Fibroblast of lung (primary cell): ENCODE measurements around the gene RAN. TPM values are rescaled to one million over a fixed set of nuclear protein-coding genes. Genes with fewer than 3 reads are reported as not detected.

Experiments used
- DNase-seq, 2 donors: peaks; one replicate each; pipeline versions ENCODE4 v3.0.0 to v3.0.0-alpha.2; 2010; ENCODE audit warnings: low read depth in 2 of 2
- H2AFZ ChIP-seq: 2 replicates; pipeline ENCODE4 v1.5.1; 2012; ENCODE audit warnings: low read length, control low read depth, inconsistent platforms
- H3K27ac ChIP-seq: 2 replicates; pipeline ENCODE4 v1.5.1; 2011; ENCODE audit warnings: low read length, control low read depth; ENCODE audit not compliant: insufficient read depth
- H3K27me3 ChIP-seq: 2 replicates; pipeline ENCODE4 v1.5.1; 2011; ENCODE audit warnings: mild to moderate bottlenecking, low read length; ENCODE audit not compliant: control insufficient read depth, insufficient read depth
- H3K36me3 ChIP-seq: 2 replicates; pipeline ENCODE4 v1.5.1; 2011; ENCODE audit warnings: low read length; ENCODE audit not compliant: control insufficient read depth, insufficient read depth
- H3K4me1 ChIP-seq: 2 replicates; pipeline ENCODE4 v1.5.1; 2011; ENCODE audit warnings: low read length; ENCODE audit not compliant: control insufficient read depth, insufficient read depth; ENCODE audit errors: extremely low read depth
- H3K4me2 ChIP-seq: 2 replicates; pipeline ENCODE4 v1.5.1; 2011; ENCODE audit warnings: low read length, control low read depth; ENCODE audit not compliant: insufficient read depth; ENCODE audit errors: extremely low read depth
- H3K4me3 ChIP-seq, 4 experiments: fragments of 200-600 bp in 1 of 4; sonication (generic) in 1 of 4; replicated peaks in 1 of 4; 2 replicates each; pipeline ENCODE4 v1.5.1; 2011 to 2016; ENCODE audit warnings: low read length in 4 of 4, low read depth in 3 of 4, mild to moderate bottlenecking in 3 of 4, control low read depth in 2 of 4, inconsistent platforms in 1 of 4, mixed read lengths in 1 of 4; ENCODE audit not compliant: insufficient read depth in 1 of 4; ENCODE audit errors: control extremely low read depth in 1 of 4
- H3K79me2 ChIP-seq: 2 replicates; pipeline ENCODE4 v1.5.1; 2012; ENCODE audit warnings: mild to moderate bottlenecking, low read length, inconsistent platforms; ENCODE audit not compliant: control insufficient read depth, insufficient read depth
- H3K9ac ChIP-seq: 2 replicates; pipeline ENCODE4 v1.5.1; 2011; ENCODE audit warnings: mild to moderate bottlenecking, low read length, control low read depth; ENCODE audit not compliant: insufficient read depth
- H3K9me3 ChIP-seq: 2 replicates; pipeline ENCODE4 v1.5.1; 2012; ENCODE audit warnings: low read depth, low read length; ENCODE audit not compliant: control insufficient read depth, insufficient read depth
- H4K20me1 ChIP-seq: 2 replicates; pipeline ENCODE4 v1.5.1; 2011; ENCODE audit warnings: low read length; ENCODE audit not compliant: control insufficient read depth, insufficient read depth; ENCODE audit errors: extremely low read depth
- EZH2 ChIP-seq: IDR thresholded peaks from 2 replicates; pipeline ENCODE4 v1.5.1; 2012; ENCODE audit warnings: low read length, control low read depth, mild to moderate bottlenecking; ENCODE audit errors: missing control alignments
- polyA plus RNA-seq, 2 donors: library from polyadenylated mRNA; depleted of rRNA in 1 of 2; stranded (reverse) in 1 of 2; unstranded in 1 of 2; fragments of >200 nt; gene quantifications; 2 replicates each; pipeline ENCODE4 v1.2.1, GENCODE V29; 2011 to 2012; ENCODE audit warnings: missing spikeins in 1 of 2
- total RNA-seq: library from RNA; depleted of rRNA; stranded (reverse); fragments of >200 nt; gene quantifications from 2 replicates; pipeline ENCODE4 v1.2.1, GENCODE V29; 2014
- TF ChIP-seq, protein P1 (sequence below), 2 donors: IDR thresholded peaks in 1 of 2; conservative IDR thresholded peaks in 1 of 2; 1 replicate in 1 of 2; 2 replicates in 1 of 2; pipeline ENCODE4 v1.5.1; 2011 to 2012; ENCODE audit warnings: low read length in 2 of 2, control low read depth in 1 of 2, inconsistent platforms in 1 of 2, low read depth in 1 of 2, mild to moderate bottlenecking in 1 of 2

RAN gene
- total and polyA plus RNA-seq, 2 donors (not counting 1 experiment from before 2014, with no cell fraction given) = 409 to 1,342 TPM

DNA sequence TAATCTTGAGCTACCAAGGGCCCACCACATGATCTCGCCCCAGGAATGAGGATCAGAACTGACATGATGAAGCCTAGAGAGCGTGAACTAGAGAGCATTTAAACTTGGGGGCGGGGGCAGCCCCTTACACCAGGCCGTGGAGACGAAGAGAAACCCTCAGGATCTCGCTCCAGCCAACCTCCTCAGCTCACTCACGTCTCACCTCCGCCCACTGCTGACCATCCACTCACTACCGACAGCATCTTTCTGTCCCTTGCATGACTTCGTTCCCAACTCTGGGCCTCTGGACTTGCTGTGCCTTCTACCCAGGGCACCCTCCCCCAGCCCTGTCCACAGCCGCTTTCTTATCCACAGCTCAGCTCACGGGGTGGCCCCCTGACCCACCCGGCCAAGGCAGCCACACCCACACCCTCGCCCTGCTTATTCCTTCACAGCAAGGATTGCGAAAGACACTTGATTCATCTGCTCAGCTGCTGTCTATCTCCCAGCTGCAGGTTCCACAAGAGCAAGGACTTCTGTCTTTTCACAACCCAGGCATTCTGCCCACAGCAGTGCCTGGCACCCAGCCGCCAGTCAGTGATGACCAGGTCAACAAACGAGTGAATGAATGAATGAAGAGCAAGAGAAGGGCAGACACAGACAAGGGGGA lies 39.2 kb upstream of the RAN start:
- H3K9me3 ChIP-seq = no peaks in the 10 kb centered on the region
- H3K4me3 ChIP-seq = no peak overlapping the region
- H3K4me2 ChIP-seq = peak overlapping the region; percentile 59
- peaks cover 84% of the 10 kb centered on the region for H3K79me2 ChIP-seq
- no peaks in the 10 kb centered on the region for H4K20me1 ChIP-seq
- peaks cover 16% of the 10 kb centered on the region for H3K4me1 ChIP-seq
- no peak for TF ChIP-seq EZH2
- TF ChIP-seq, protein P1, sequence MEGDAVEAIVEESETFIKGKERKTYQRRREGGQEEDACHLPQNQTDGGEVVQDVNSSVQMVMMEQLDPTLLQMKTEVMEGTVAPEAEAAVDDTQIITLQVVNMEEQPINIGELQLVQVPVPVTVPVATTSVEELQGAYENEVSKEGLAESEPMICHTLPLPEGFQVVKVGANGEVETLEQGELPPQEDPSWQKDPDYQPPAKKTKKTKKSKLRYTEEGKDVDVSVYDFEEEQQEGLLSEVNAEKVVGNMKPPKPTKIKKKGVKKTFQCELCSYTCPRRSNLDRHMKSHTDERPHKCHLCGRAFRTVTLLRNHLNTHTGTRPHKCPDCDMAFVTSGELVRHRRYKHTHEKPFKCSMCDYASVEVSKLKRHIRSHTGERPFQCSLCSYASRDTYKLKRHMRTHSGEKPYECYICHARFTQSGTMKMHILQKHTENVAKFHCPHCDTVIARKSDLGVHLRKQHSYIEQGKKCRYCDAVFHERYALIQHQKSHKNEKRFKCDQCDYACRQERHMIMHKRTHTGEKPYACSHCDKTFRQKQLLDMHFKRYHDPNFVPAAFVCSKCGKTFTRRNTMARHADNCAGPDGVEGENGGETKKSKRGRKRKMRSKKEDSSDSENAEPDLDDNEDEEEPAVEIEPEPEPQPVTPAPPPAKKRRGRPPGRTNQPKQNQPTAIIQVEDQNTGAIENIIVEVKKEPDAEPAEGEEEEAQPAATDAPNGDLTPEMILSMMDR (conservative IDR thresholded peaks at IDR 0.05 in 1 of 2, IDR thresholded peaks at IDR 0.05 in 1 of 2; ENCODE audit: low read depth in 1 of 2, low read length in 2 of 2) = no peak
- no peak overlapping the region for H3K27ac ChIP-seq
- H2AFZ ChIP-seq = no peak overlapping the region
- no peak overlapping the region for H3K9ac ChIP-seq
- peak; percentile 68 to 88 for DNase-seq
- H3K27me3 ChIP-seq = no peaks in the 10 kb centered on the region
- no peaks in the 10 kb centered on the region for H3K36me3 ChIP-seq

DNA sequence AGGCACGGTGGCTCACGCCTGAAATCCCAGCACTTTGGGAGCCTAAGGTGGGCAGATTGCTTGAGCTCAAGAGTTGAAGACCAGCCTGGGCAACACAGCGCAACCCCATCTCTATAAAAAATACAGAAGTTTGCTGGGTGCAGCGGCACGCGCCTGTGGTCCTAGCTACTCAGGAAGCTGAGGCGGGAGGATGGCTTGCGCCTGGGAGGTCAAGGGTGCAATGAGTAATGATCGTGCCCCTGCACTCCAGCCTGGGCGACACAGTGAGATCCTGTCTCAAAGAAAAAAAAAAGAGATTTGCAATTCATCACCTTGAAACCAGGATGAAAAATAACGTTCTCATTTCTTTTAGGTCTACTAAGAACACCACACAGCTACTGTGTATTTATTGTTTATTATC lies 36.9 kb upstream of the RAN start:
- no peaks in the 10 kb centered on the region for H3K9me3 ChIP-seq
- peaks cover 77% of the 10 kb centered on the region for H3K79me2 ChIP-seq
- H3K4me1 ChIP-seq = peaks cover 22% of the 10 kb centered on the region
- no peaks in the 10 kb centered on the region for H4K20me1 ChIP-seq
- H3K27me3 ChIP-seq = no peaks in the 10 kb centered on the region
- no peak overlapping the region for H3K4me3 ChIP-seq
- no peak overlapping the region for H3K4me2 ChIP-seq
- DNase-seq = no peak
- TF ChIP-seq, protein P1 (conservative IDR thresholded peaks at IDR 0.05 in 1 of 2, IDR thresholded peaks at IDR 0.05 in 1 of 2; ENCODE audit: low read depth in 1 of 2, low read length in 2 of 2) = no peak
- no peak for TF ChIP-seq EZH2
- H3K36me3 ChIP-seq = no peaks in the 10 kb centered on the region
- no peak overlapping the region for H3K9ac ChIP-seq
- H3K27ac ChIP-seq = no peak overlapping the region
- no peak overlapping the region for H2AFZ ChIP-seq

DNA sequence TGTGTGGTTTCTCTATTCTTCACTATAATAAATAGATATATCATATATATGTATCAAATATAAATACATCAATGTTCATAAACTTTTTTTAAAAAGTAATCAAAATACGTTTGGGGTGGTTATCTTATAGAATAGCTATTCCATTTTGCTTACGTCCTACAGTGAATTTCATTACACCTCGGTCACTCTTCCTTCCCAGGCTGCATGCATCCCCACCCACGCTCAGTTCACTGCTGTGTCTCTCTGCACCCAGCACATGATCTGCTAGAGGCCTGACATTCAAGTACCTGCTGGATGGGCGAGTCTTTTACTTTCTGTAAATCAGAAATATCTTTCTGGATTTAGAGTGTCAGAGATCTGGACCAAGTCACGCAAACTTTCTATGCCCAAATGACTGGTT lies 36.4 kb upstream of the RAN start:
- Histone ChIP-seq H3K9me3 (no peaks in the 10 kb centered on the region), H3K4me3 (no peak overlapping the region), H3K4me1 (peaks cover 22% of the 10 kb centered on the region), H3K27me3 (no peaks in the 10 kb centered on the region), H4K20me1 (no peaks in the 10 kb centered on the region), H3K27ac (no peak overlapping the region), H3K9ac (no peak overlapping the region), H3K79me2 (peaks cover 74% of the 10 kb centered on the region), H3K4me2 (no peak overlapping the region), H2AFZ (no peak overlapping the region), H3K36me3 (no peaks in the 10 kb centered on the region)
- no peak for DNase-seq
- no peak for TF ChIP-seq EZH2
- TF ChIP-seq, protein P1 (conservative IDR thresholded peaks at IDR 0.05 in 1 of 2, IDR thresholded peaks at IDR 0.05 in 1 of 2; ENCODE audit: low read depth in 1 of 2, low read length in 2 of 2) = no peak
